Trophoblast cell (in vitro differentiated cells and primary cell): Measurements from ENCODE around the gene TEKTIP1.
"Not testable (repeated sequence)": the region's sequence is repeated elsewhere in the genome, so short reads cannot be mapped to it uniquely, and the experiment has no call there.

ENCODE experiments used
- DNase-seq, 2 donors: peaks; one replicate each; pipeline ENCODE4 v3.0.0-alpha.2; 2016
- H2AFZ ChIP-seq: 2 replicates; pipeline ENCODE4 v1.6.1; 2013; ENCODE audit warnings: low read length, moderate library complexity, mild to moderate bottlenecking; ENCODE audit not compliant: insufficient read depth, poor library complexity
- H2AK5ac ChIP-seq: 2 replicates; pipeline ENCODE4 v1.6.1; 2013; ENCODE audit warnings: mild to moderate bottlenecking, low read length
- H2BK120ac ChIP-seq: 2 replicates; pipeline ENCODE4 v1.6.1; 2013; ENCODE audit warnings: low read length, mild to moderate bottlenecking, moderate library complexity; ENCODE audit not compliant: insufficient read depth, poor library complexity
- H2BK12ac ChIP-seq: 2 replicates; pipeline ENCODE4 v1.6.1; 2013; ENCODE audit warnings: mild to moderate bottlenecking, low read length, moderate library complexity
- H2BK5ac ChIP-seq: 2 replicates; pipeline ENCODE4 v1.6.1; 2013; ENCODE audit warnings: low read length, low read depth, moderate library complexity, mild to moderate bottlenecking; ENCODE audit not compliant: poor library complexity
- H3K14ac ChIP-seq: 2 replicates; pipeline ENCODE4 v1.6.1; 2013; ENCODE audit warnings: mild to moderate bottlenecking, low read length
- H3K18ac ChIP-seq: 2 replicates; pipeline ENCODE4 v1.6.1; 2013; ENCODE audit warnings: mild to moderate bottlenecking, low read length
- H3K23ac ChIP-seq: 2 replicates; pipeline ENCODE4 v1.6.1; 2013; ENCODE audit warnings: low read length
- H3K27ac ChIP-seq: 2 replicates; pipeline ENCODE4 v1.5.1; 2013; ENCODE audit warnings: low read depth, mild to moderate bottlenecking, inconsistent platforms, low read length, moderate library complexity
- H3K27me3 ChIP-seq: 2 replicates; pipeline ENCODE4 v1.6.1; 2013; ENCODE audit warnings: inconsistent platforms, mild to moderate bottlenecking, low read length, moderate library complexity; ENCODE audit not compliant: insufficient read depth
- H3K36me3 ChIP-seq, 2 experiments: 1 replicate in 1 of 2; 2 replicates in 1 of 2; pipeline ENCODE4 v1.6.1; 2013; ENCODE audit warnings: low read length in 2 of 2, mild to moderate bottlenecking in 2 of 2, moderate library complexity in 1 of 2; ENCODE audit not compliant: insufficient read depth in 2 of 2, control insufficient read depth in 1 of 2
- H3K4ac ChIP-seq: 2 replicates; pipeline ENCODE4 v1.6.1; 2013; ENCODE audit warnings: low read depth, mild to moderate bottlenecking, low read length, moderate library complexity
- H3K4me1 ChIP-seq, 2 experiments: 1 replicate in 1 of 2; 2 replicates in 1 of 2; pipeline ENCODE4 v1.6.1; 2013; ENCODE audit warnings: low read length in 2 of 2, mild to moderate bottlenecking in 2 of 2, moderate library complexity in 1 of 2; ENCODE audit not compliant: insufficient read depth in 2 of 2, control insufficient read depth in 1 of 2
- H3K4me2 ChIP-seq: 2 replicates; pipeline ENCODE4 v1.6.1; 2013; ENCODE audit warnings: inconsistent platforms, mild to moderate bottlenecking, low read length, moderate library complexity
- H3K4me3 ChIP-seq: 2 replicates; pipeline ENCODE4 v1.5.1; 2013; ENCODE audit warnings: mild to moderate bottlenecking, low read depth, low read length, inconsistent platforms
- H3K79me1 ChIP-seq: one replicate; pipeline ENCODE4 v1.6.1; 2013; ENCODE audit warnings: low read length
- H3K79me2 ChIP-seq: 2 replicates; pipeline ENCODE4 v1.6.1; 2013; ENCODE audit warnings: low read length, mild to moderate bottlenecking; ENCODE audit not compliant: control insufficient read depth, insufficient read depth, poor library complexity
- H3K9ac ChIP-seq: 2 replicates; pipeline ENCODE4 v1.6.1; 2013; ENCODE audit warnings: mild to moderate bottlenecking, low read length
- H3K9me3 ChIP-seq: 2 replicates; pipeline ENCODE4 v1.6.1; 2013; ENCODE audit warnings: low read depth, mild to moderate bottlenecking, control low read depth, inconsistent platforms, low read length; ENCODE audit not compliant: insufficient read depth
- H4K12ac ChIP-seq: 2 replicates; pipeline ENCODE4 v1.6.1; 2013; ENCODE audit warnings: low read depth, mild to moderate bottlenecking, low read length, moderate library complexity
- H4K8ac ChIP-seq: 2 replicates; pipeline ENCODE4 v1.6.1; 2013; ENCODE audit warnings: low read depth, mild to moderate bottlenecking, low read length, moderate library complexity
- H4K91ac ChIP-seq: one replicate; pipeline ENCODE4 v1.6.1; 2013; ENCODE audit warnings: low read depth, mild to moderate bottlenecking, low read length, moderate library complexity
- WGBS: extraction: QIAGEN DNeasy Blood & Tissue Kit; methylation state at CpG from one replicate; pipeline ENCODE4 v1.1.7; 2013; ENCODE audit warnings: missing lambda C conversion rate; ENCODE audit not compliant: insufficient read length, insufficient coverage; ENCODE audit errors: extremely low coverage; 5-methylcytosine and 5-hydroxymethylcytosine counted together

TEKTIP1 gene

DNA sequence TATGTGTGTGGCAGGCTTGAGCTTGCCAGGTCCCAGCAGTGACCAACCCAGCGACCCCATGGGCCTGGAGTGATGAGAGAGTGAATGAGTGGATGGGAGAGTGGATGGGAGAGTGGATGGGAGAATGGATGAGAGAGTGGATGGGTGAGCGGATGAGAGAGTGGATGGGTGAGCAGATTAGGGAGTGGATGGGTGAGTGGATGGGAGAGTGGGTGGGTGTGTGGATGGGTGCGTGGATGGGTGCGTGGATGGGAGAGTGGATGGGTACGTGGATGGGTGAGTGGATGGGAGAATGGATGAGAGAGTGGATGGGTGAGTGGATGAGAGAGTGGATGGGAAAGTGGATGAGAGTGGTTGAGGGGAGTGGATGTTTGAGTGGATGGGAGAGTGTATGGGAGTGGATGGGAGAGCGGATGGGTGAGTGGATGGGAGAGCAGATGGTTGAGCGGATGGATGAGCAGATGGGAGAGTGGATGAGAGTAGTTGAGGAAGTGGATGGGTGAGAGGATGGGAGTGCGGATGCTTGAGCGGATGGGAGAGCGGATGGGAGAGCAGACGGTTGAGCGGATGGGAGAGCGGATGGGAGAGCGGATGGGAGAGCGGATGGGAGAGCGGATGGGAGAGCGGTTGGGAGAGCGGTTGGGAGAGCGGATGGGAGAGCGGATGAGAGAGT is 10.3 kb upstream of the TEKTIP1 start:
- Histone ChIP-seq H3K79me1 (no peaks in the 10 kb centered on the region), H3K4me1 (no peaks in the 10 kb centered on the region), H2BK5ac (no peak overlapping the region), H3K27ac (no peak overlapping the region), H3K27me3 (no peaks in the 10 kb centered on the region), H3K14ac (no peak overlapping the region), H3K4ac (no peak overlapping the region), H4K12ac (no peak overlapping the region), H3K9ac (no peak overlapping the region), H2AK5ac (no peak overlapping the region), H2BK120ac (no peak overlapping the region), H3K36me3 (peaks cover 82 to 89% of the 10 kb centered on the region in 2 experiments), H3K23ac (no peak overlapping the region), H2AFZ (no peak overlapping the region), H4K91ac (no peak overlapping the region), H3K79me2 (no peaks in the 10 kb centered on the region), H3K9me3 (no peaks in the 10 kb centered on the region), H3K18ac (no peak overlapping the region), H3K4me2 (no peak overlapping the region), H2BK12ac (no peak overlapping the region), H4K8ac (no peak overlapping the region), H3K4me3 (peak overlapping the region; percentile 5)
- WGBS, result 97% methylated on average over 7 of the region's 20 CpGs
- no peak for DNase-seq

DNA sequence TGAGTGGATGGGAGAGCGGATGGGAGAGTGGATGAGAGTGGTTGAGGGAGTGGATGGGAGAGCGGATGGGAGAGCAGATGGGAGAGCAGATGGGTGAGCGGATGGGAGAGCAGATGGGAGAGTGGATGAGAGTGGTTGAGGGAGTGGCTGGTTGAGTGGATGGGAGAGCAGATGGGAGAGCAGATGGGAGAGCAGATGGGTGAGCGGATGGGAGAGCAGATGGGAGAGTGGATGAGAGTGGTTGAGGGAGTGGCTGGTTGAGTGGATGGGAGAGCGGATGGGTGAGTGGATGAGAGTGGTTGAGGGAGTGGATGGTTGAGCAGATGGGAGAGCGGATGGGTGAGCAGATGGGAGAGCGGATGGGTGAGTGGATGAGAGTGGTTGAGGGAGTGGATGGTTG is 9.7 kb upstream of the TEKTIP1 start:
- DNase-seq, H4K91ac ChIP-seq, H3K27me3 ChIP-seq, H2BK120ac ChIP-seq, H3K14ac ChIP-seq, H2BK12ac ChIP-seq, H3K4me1 ChIP-seq, H3K23ac ChIP-seq, H3K79me1 ChIP-seq, H3K9ac ChIP-seq, H4K8ac ChIP-seq, H4K12ac ChIP-seq, H2BK5ac ChIP-seq, H2AFZ ChIP-seq, H3K4me2 ChIP-seq, H3K18ac ChIP-seq, H3K79me2 ChIP-seq, H3K9me3 ChIP-seq, H2AK5ac ChIP-seq, H3K27ac ChIP-seq, H3K4ac ChIP-seq: not testable (repeated sequence)
- peaks cover 81 to 88% of the 10 kb centered on the region in 2 experiments for H3K36me3 ChIP-seq
- peak overlapping the region; percentile 33 for H3K4me3 ChIP-seq
- WGBS, result 100% methylated on average over 1 of the region's 7 CpGs

DNA sequence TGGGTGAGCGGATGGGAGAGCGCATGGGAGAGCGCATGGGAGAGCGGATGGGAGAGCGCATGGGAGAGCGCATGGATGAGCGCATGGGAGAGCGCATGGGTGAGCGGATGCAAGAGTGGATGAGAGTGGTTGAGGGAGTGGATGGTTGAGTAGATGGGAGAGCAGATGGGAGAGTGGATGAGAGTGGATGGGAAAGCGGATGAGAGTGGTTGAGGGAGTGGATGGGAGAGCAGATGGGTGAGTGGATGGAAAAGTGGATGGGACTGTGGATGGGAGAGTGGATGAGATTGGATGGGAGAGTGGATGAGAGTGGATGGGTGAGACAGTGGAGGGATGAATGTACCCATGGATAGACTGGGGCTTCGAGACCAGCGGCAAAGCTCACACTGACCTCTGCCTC is 8.6 kb upstream of the TEKTIP1 start:
- no peak for DNase-seq
- Histone ChIP-seq H3K79me1 (no peaks in the 10 kb centered on the region), H3K18ac (no peak overlapping the region), H3K27me3 (no peaks in the 10 kb centered on the region), H4K91ac (no peak overlapping the region), H3K36me3 (peaks cover 84 to 90% of the 10 kb centered on the region in 2 experiments), H3K14ac (no peak overlapping the region), H2AFZ (no peak overlapping the region), H2AK5ac (no peak overlapping the region), H3K23ac (no peak overlapping the region), H3K27ac (no peak overlapping the region), H2BK120ac (no peak overlapping the region), H3K9ac (no peak overlapping the region), H3K4me1 (no peaks in the 10 kb centered on the region), H3K79me2 (no peaks in the 10 kb centered on the region), H3K4me2 (no peak overlapping the region), H3K9me3 (no peaks in the 10 kb centered on the region), H2BK12ac (no peak overlapping the region), H2BK5ac (no peak overlapping the region), H4K8ac (no peak overlapping the region), H3K4ac (no peak overlapping the region), H4K12ac (no peak overlapping the region), H3K4me3 (no peak overlapping the region)
- no CpG with 5 or more reads among the region's 12 CpGs for whole genome bisulfite sequencing

DNA sequence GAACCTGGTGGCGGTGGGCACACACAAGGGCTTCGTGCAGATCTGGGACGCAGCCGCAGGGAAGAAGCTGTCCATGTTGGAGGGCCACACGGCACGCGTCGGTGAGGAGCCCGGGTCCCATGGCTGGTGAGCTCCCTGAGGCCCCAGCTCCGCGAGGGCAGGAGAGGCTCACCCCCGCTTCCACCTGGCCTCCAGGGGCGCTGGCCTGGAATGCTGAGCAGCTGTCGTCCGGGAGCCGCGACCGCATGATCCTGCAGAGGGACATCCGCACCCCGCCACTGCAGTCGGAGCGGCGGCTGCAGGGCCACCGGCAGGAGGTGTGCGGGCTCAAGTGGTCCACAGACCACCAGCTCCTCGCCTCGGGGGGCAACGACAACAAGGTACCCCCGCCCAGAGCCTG is 7.3 kb upstream of the TEKTIP1 start:
- no peak overlapping the region for H3K4me2 ChIP-seq
- H3K79me2 ChIP-seq, result no peaks in the 10 kb centered on the region
- no peak overlapping the region for H3K4ac ChIP-seq
- no CpG with 5 or more reads among the region's 29 CpGs for WGBS
- H3K4me1 ChIP-seq, result peaks cover 0 to under 1% of the 10 kb centered on the region in 2 experiments
- H3K18ac ChIP-seq, result no peak overlapping the region
- no peak overlapping the region for H3K14ac ChIP-seq
- H2BK5ac ChIP-seq, result no peak overlapping the region
- no peak overlapping the region for H2AK5ac ChIP-seq
- no peaks in the 10 kb centered on the region for H3K27me3 ChIP-seq
- H3K27ac ChIP-seq, result no peak overlapping the region
- no peak overlapping the region for H2BK120ac ChIP-seq
- H3K9ac ChIP-seq, result no peak overlapping the region
- H3K9me3 ChIP-seq, result no peaks in the 10 kb centered on the region
- H3K4me3 ChIP-seq, result no peak overlapping the region
- H4K12ac ChIP-seq, result no peak overlapping the region
- DNase-seq, result no peak
- no peak overlapping the region for H2AFZ ChIP-seq
- H3K23ac ChIP-seq, result no peak overlapping the region
- no peak overlapping the region for H4K8ac ChIP-seq
- H3K36me3 ChIP-seq, result peaks cover 86 to 91% of the 10 kb centered on the region in 2 experiments
- no peak overlapping the region for H2BK12ac ChIP-seq
- H4K91ac ChIP-seq, result no peak overlapping the region
- H3K79me1 ChIP-seq, result no peaks in the 10 kb centered on the region
